Astrocyte (in vitro differentiated cells and primary cell): ENCODE results near the gene SEC14L3. TPM values are rescaled to one million over a fixed set of nuclear protein-coding genes. Genes with fewer than 3 reads are reported as not detected.

Experiments
- total RNA-seq: library from RNA; stranded (reverse); gene quantifications from 2 replicates; pipeline ENCODE4 v1.2.1, GENCODE V29; 2021

SEC14L3 gene
- total RNA-seq, 1 donor from 2014 or later = not detected

Other genes with a start within 250 kb of the SEC14L3 start
- gene LIF, start 225.3 kb downstream of the SEC14L3 start, total RNA-seq = 63.3 and 100 TPM in 2 replicates
- not detected in 2 replicates for gene OSM, start 205.2 kb downstream of the SEC14L3 start, total RNA-seq
- gene CASTOR1, start 182.5 kb downstream of the SEC14L3 start, total RNA-seq = 15.2 and 16.2 TPM in 2 replicates
- gene TBC1D10A, start 145.1 kb downstream of the SEC14L3 start, total RNA-seq = 32.7 and 33.3 TPM in 2 replicates
- 134 and 139 TPM in 2 replicates for gene SF3A1, start 115.1 kb downstream of the SEC14L3 start, total RNA-seq
- 2.9 and 3.2 TPM in 2 replicates for gene CCDC157, start 115.0 kb downstream of the SEC14L3 start, total RNA-seq
- 24.5 and 28.5 TPM in 2 replicates for gene RNF215, start 84.6 kb downstream of the SEC14L3 start, total RNA-seq
- 14.5 and 19.5 TPM in 2 replicates for gene SEC14L2, start 75.0 kb downstream of the SEC14L3 start, total RNA-seq
- 10.6 and 13.0 TPM in 2 replicates for gene MTFP1, start 46.2 kb downstream of the SEC14L3 start, total RNA-seq
- not detected in 2 replicates for gene SEC14L4, start 33.7 kb upstream of the SEC14L3 start, total RNA-seq
- gene SEC14L6, start 74.7 kb upstream of the SEC14L3 start, total RNA-seq = 0.16 and 0.22 TPM in 2 replicates
- gene GAL3ST1, start 102.6 kb upstream of the SEC14L3 start, total RNA-seq = 3.4 and 3.8 TPM in 2 replicates
- 88.7 and 92.9 TPM in 2 replicates for gene PES1, start 119.9 kb upstream of the SEC14L3 start, total RNA-seq
- gene TCN2, start 135.2 kb upstream of the SEC14L3 start, total RNA-seq = 2.7 and 3.8 TPM in 2 replicates
- 3.2 and 4.2 TPM in 2 replicates for gene SLC35E4, start 163.8 kb upstream of the SEC14L3 start, total RNA-seq
- 8.6 and 10.2 TPM in 2 replicates for gene DUSP18, start 195.9 kb upstream of the SEC14L3 start, total RNA-seq
- 0.48 and 0.89 TPM in 2 replicates for gene OSBP2, start 222.9 kb upstream of the SEC14L3 start, total RNA-seq